SK-N-SH (cell line): ENCODE results near the gene P2RX3. TPM values are rescaled to one million over a fixed set of nuclear protein-coding genes. Genes with fewer than 3 reads are reported as not detected.

Experiments
- CTCF ChIA-PET: fragments of 300-600, 350-600 bp; formaldehyde crosslinking; extraction: SDS; loops from one replicate; lab custom pipeline; 2021; lab: Yijun Ruan, JAX
- POLR2A ChIA-PET: fragments of 350-600 bp; sonication (Branson Sonifier 250); formaldehyde crosslinking; extraction: SDS; loops from one replicate; lab custom pipeline; 2020; ENCODE audit warnings: antibody characterized with exemption, inconsistent platforms; lab: Yijun Ruan, JAX
- DNase-seq: peaks from one replicate; pipeline ENCODE4 v3.0.0; 2012
- H2AFZ ChIP-seq: fragments of 200-600 bp; sonication (generic); 2 replicates; pipeline ENCODE4 v1.8.1; 2016; ENCODE audit warnings: antibody characterized with exemption, mild to moderate bottlenecking, low read depth
- H3F3A ChIP-seq: fragments of 200-600 bp; sonication (generic); replicated peaks from 2 replicates; pipeline ENCODE3; 2016; ENCODE audit warnings: antibody characterized with exemption, mild to moderate bottlenecking; ENCODE audit not compliant: insufficient read depth
- H3K27ac ChIP-seq, 2 experiments: fragments of 200-500 bp in 1 of 2; fragments of 200-600 bp in 1 of 2; sonication (Bioruptor generic) in 1 of 2; sonication (generic), shearing (Covaris generic) in 1 of 2; 2 replicates each; pipeline versions ENCODE4 v1.5.1 to v1.6.1; 2014 to 2016; ENCODE audit warnings: low read depth in 2 of 2, inconsistent platforms in 1 of 2, low read length in 1 of 2, mild to moderate bottlenecking in 1 of 2, mixed read lengths in 1 of 2
- H3K27me3 ChIP-seq: fragments of 200-600 bp; sonication (generic), shearing (Covaris generic); 2 replicates; pipeline ENCODE4 v1.6.1; 2016; ENCODE audit warnings: mixed run types; ENCODE audit not compliant: insufficient read depth
- H3K36me3 ChIP-seq, 2 experiments: fragments of 200-500 bp in 1 of 2; fragments of 200-600 bp in 1 of 2; sonication (Bioruptor generic) in 1 of 2; sonication (generic) in 1 of 2; replicated peaks in 1 of 2; 2 replicates each; pipeline versions ENCODE3 to v1.5.1; 2014 to 2016; ENCODE audit warnings: low read length in 1 of 2, mild to moderate bottlenecking in 1 of 2; ENCODE audit not compliant: insufficient read depth in 2 of 2, control insufficient read depth in 1 of 2
- H3K4me1 ChIP-seq, 2 experiments: fragments of 200-500 bp in 1 of 2; fragments of 200-600 bp in 1 of 2; sonication (Bioruptor generic) in 1 of 2; sonication (generic), shearing (Covaris generic) in 1 of 2; 2 replicates each; pipeline versions ENCODE4 v1.5.1 to v1.6.1; 2014 to 2016; ENCODE audit warnings: low read depth in 1 of 2, low read length in 1 of 2, mixed run types in 1 of 2; ENCODE audit not compliant: insufficient read depth in 2 of 2, control insufficient read depth in 1 of 2
- H3K4me2 ChIP-seq: fragments of 200-600 bp; sonication (generic), shearing (Covaris generic); 2 replicates; pipeline ENCODE4 v1.6.1; 2017; ENCODE audit warnings: mixed run types
- H3K4me3 ChIP-seq, 2 experiments: fragments of 200-500 bp in 1 of 2; fragments of 200-600 bp in 1 of 2; sonication (Bioruptor generic) in 1 of 2; sonication (generic), shearing (Covaris generic) in 1 of 2; 2 replicates each; pipeline versions ENCODE4 v1.5.1 to v1.8.1; 2014 to 2016; ENCODE audit warnings: low read depth in 2 of 2, inconsistent platforms in 1 of 2, low read length in 1 of 2, mild to moderate bottlenecking in 1 of 2, mixed read lengths in 1 of 2, moderate library complexity in 1 of 2
- H3K79me2 ChIP-seq: fragments of 200-600 bp; sonication (generic); 2 replicates; pipeline ENCODE4 v1.8.1; 2017; ENCODE audit warnings: mild to moderate bottlenecking; ENCODE audit not compliant: insufficient read depth
- H3K9ac ChIP-seq: fragments of 200-600 bp; sonication (generic); 2 replicates; pipeline ENCODE4 v1.6.1; 2017; ENCODE audit warnings: mixed run types
- H3K9me2 ChIP-seq: fragments of 200-600 bp; sonication (generic); 2 replicates; pipeline ENCODE4 v1.6.1; 2017; ENCODE audit warnings: mixed run types
- H3K9me3 ChIP-seq: fragments of 200-600 bp; sonication (generic); 2 replicates; pipeline ENCODE4 v1.6.1; 2017; ENCODE audit warnings: mixed run types, mild to moderate bottlenecking, moderate library complexity
- H4K20me1 ChIP-seq: fragments of 200-600 bp; sonication (generic); 2 replicates; pipeline ENCODE4 v1.6.1; 2017; ENCODE audit warnings: mild to moderate bottlenecking, mixed run types; ENCODE audit not compliant: insufficient read depth
- CHD2 ChIP-seq: fragments of 150-350 bp; IDR thresholded peaks from 2 replicates; pipeline ENCODE4 v1.6.1; 2018; ENCODE audit warnings: low read length; ENCODE audit not compliant: partially characterized antibody
- ELF1 ChIP-seq: IDR thresholded peaks from 2 replicates; pipeline ENCODE4 v1.4.0; 2012
- FOXJ3 ChIP-seq: sonication (generic); formaldehyde crosslinking; IDR thresholded peaks from 2 replicates; pipeline ENCODE4 v1.5.1; 2020; ENCODE audit warnings: mild to moderate bottlenecking, missing genetic modification reagents
- IRF3 ChIP-seq: fragments of 150-350 bp; IDR thresholded peaks from 2 replicates; pipeline ENCODE4 v1.6.1; 2016; ENCODE audit warnings: mild to moderate bottlenecking, low read depth, low read length
- JUND ChIP-seq: IDR thresholded peaks from 2 replicates; pipeline ENCODE4 v1.4.0; 2012
- NRF1 ChIP-seq: IDR thresholded peaks from 2 replicates; pipeline ENCODE4 v1.6.1; 2012; ENCODE audit warnings: low read depth, mild to moderate bottlenecking, low read length
- RAD21 ChIP-seq: IDR thresholded peaks from 2 replicates; pipeline ENCODE4 v1.6.1; 2012; ENCODE audit warnings: mild to moderate bottlenecking, low read length
- RCOR1 ChIP-seq: fragments of 150-350 bp; IDR thresholded peaks from 2 replicates; pipeline ENCODE4 v1.6.1; 2017; ENCODE audit warnings: antibody characterized with exemption, low read length
- REST ChIP-seq: IDR thresholded peaks from 2 replicates; pipeline ENCODE4 v1.6.1; 2012; ENCODE audit warnings: mild to moderate bottlenecking, low read depth, low read length, moderate library complexity
- RXRA ChIP-seq: IDR thresholded peaks from 2 replicates; pipeline ENCODE4 v1.4.0; 2012; ENCODE audit warnings: low read depth, mild to moderate bottlenecking, borderline replicate concordance
- TAF1 ChIP-seq: IDR thresholded peaks from 2 replicates; pipeline ENCODE4 v1.6.1; 2012; ENCODE audit warnings: low read depth, mild to moderate bottlenecking, low read length, moderate library complexity, borderline replicate concordance
- WGBS: methylation state at CpG from one replicate; pipeline ENCODE4 v1.1.6; 2017; ENCODE audit warnings: low lambda C conversion rate; 5-methylcytosine and 5-hydroxymethylcytosine counted together
- polyA plus RNA-seq, 3 experiments: library from polyadenylated mRNA; depleted of rRNA; stranded (reverse); fragments of >200 nt; gene quantifications; 2 replicates each; pipeline ENCODE4 v1.2.3, GENCODE V29; 2012

P2RX3 gene
- polyA plus RNA-seq, 1 of the 3 experiments (the other 2 are of a cell fraction), result not detected

- no peaks in the 10 kb centered on the region for H3K36me3 ChIP-seq
- H3K27me3 ChIP-seq, result no peaks in the 10 kb centered on the region; the same call in 1 of the 2 replicates
- no peaks in the 10 kb centered on the region for H3K9me3 ChIP-seq
- H3F3A ChIP-seq, result no peaks in the 10 kb centered on the region
- H3K4me2 ChIP-seq, result no peak overlapping the region
- no peaks in the 10 kb centered on the region for H3K79me2 ChIP-seq
- WGBS, result 67% methylated on average over 9 of the region's 9 CpGs
- no peak overlapping the region for H3K9ac ChIP-seq
- no peaks in the 10 kb centered on the region for H4K20me1 ChIP-seq
- H3K27ac ChIP-seq, result no peak overlapping the region
- ChIA-PET CTCF (no interaction called here), POLR2A (no interaction called here)
- no peaks in the 10 kb centered on the region for H3K9me2 ChIP-seq
- no peak for TF ChIP-seq TAF1
- DNase-seq, result no peak
- no peak overlapping the region for H2AFZ ChIP-seq
- no peak overlapping the region for H3K4me3 ChIP-seq
- no peaks in the 10 kb centered on the region; a peak in 1 of 4 replicates for H3K4me1 ChIP-seq
Measured at GRCh38 chr11:57407010-57407920, 69.1 kb downstream of the P2RX3 start.

- Histone ChIP-seq H3K4me2 (no peak overlapping the region), H3K4me3 (no peak overlapping the region), H3K9ac (no peak overlapping the region), H2AFZ (no peak overlapping the region), H3K79me2 (no peaks in the 10 kb centered on the region), H3K9me2 (no peaks in the 10 kb centered on the region), H3F3A (no peaks in the 10 kb centered on the region), H3K36me3 (no peaks in the 10 kb centered on the region), H4K20me1 (no peaks in the 10 kb centered on the region), H3K9me3 (no peaks in the 10 kb centered on the region), H3K27me3 (no peaks in the 10 kb centered on the region), H3K27ac (no peak overlapping the region), H3K4me1 (no peaks in the 10 kb centered on the region; a peak in 1 of 4 replicates)
- 76% methylated on average over 8 of the region's 8 CpGs for WGBS
- TF ChIP-seq CHD2 (no peak), REST (no peak), IRF3 (no peak), FOXJ3 (no peak), RCOR1 (no peak), TAF1 (no peak), RAD21 (no peak), NRF1 (no peak), ELF1 (no peak), RXRA (no peak), JUND (no peak)
- no peak for DNase-seq
- ChIA-PET CTCF (no interaction called here), POLR2A (no interaction called here)
Measured at GRCh38 chr11:57407941-57408475, 69.9 kb downstream of the P2RX3 start.
